Measurements from ENCODE around the gene GPC2. TPM values are rescaled to one million over a fixed set of nuclear protein-coding genes. Genes with fewer than 3 reads are reported as not detected.

The GPC2 gene
- total RNA-seq, 4 donors from 2014 or later = 1.3 TPM; not detected in 3

DNA sequence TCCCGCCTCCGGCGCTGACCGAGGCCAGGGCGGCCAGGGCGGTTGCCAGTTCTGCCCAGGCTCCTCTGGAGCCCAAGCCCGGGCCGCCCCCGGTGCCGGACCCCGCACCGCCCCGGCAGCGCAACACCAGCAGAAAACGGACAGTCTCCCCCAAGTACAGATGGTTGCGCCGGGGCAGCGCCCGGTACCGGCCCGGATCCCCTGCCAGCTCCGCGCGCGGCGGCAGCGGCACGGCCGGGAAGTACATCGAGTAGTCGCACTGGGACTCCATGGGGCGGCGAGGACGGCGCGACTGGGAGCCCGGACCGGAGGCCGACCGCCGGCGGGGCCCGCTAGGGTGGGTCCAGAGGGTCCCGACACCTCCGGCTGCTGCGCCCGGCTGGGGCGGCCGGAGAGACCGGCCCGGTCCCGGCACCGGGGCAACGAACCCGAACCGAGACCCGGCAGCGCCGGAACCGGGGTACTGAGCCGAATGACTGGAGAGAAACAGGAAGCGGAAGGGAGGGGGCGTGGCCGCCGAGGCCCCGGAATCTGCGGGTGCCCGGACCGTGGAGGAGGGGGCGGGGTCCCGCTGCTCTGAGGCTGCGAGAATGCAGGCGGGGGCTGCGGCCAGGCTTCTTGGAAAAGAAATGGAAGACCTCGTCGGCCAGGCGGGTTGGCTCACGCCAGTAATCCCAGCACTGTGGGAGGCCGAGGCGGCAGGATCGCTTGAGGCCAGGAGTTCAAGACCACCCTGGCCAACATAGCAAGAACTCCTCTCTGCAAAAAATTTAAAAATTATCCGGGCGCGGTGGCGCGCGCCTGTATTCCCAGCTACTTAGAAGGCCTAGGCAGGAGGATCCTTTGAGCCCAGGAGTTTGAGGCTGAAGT is 18.7 kb downstream of the GPC2 start, which contains the start of gene TRAPPC14:
TSS of gene TRAPPC14 (minus strand) at position 495 of the 870 bp plus-strand sequence. CDS start at position 271, 224 bp downstream.
- WGBS, 2 donors = 2 to 3% methylated on average over 17 to 48 of the region's 87 CpGs
- peak within 1 kb of the TSS; percentile 77 to 97 (median 92) for H3K4me3 ChIP-seq (replicated peaks in 1 of 3)
- intact Hi-C loops (cut with DNase I) = no loop called here
- H3K27me3 ChIP-seq = no peaks in the 10 kb centered on the region
- peak in 1 of 2 donors; percentile 74 for TF ChIP-seq POLR2A (IDR thresholded peaks at IDR 0.05)
- TF ChIP-seq, protein P1, sequence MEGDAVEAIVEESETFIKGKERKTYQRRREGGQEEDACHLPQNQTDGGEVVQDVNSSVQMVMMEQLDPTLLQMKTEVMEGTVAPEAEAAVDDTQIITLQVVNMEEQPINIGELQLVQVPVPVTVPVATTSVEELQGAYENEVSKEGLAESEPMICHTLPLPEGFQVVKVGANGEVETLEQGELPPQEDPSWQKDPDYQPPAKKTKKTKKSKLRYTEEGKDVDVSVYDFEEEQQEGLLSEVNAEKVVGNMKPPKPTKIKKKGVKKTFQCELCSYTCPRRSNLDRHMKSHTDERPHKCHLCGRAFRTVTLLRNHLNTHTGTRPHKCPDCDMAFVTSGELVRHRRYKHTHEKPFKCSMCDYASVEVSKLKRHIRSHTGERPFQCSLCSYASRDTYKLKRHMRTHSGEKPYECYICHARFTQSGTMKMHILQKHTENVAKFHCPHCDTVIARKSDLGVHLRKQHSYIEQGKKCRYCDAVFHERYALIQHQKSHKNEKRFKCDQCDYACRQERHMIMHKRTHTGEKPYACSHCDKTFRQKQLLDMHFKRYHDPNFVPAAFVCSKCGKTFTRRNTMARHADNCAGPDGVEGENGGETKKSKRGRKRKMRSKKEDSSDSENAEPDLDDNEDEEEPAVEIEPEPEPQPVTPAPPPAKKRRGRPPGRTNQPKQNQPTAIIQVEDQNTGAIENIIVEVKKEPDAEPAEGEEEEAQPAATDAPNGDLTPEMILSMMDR (IDR thresholded peaks at IDR 0.05) = no peak
- peaks cover 13% of the 10 kb centered on the region in 2 donors for H3K4me1 ChIP-seq
- DNase-seq = peak; percentile 96
- H3K27ac ChIP-seq = peak within 1 kb of the TSS; percentile 63 to 69 (median 67)
- peaks cover 0 to 8% of the 10 kb centered on the region in 2 donors for H3K36me3 ChIP-seq
- no peaks in the 10 kb centered on the region for H3K9me3 ChIP-seq

DNA sequence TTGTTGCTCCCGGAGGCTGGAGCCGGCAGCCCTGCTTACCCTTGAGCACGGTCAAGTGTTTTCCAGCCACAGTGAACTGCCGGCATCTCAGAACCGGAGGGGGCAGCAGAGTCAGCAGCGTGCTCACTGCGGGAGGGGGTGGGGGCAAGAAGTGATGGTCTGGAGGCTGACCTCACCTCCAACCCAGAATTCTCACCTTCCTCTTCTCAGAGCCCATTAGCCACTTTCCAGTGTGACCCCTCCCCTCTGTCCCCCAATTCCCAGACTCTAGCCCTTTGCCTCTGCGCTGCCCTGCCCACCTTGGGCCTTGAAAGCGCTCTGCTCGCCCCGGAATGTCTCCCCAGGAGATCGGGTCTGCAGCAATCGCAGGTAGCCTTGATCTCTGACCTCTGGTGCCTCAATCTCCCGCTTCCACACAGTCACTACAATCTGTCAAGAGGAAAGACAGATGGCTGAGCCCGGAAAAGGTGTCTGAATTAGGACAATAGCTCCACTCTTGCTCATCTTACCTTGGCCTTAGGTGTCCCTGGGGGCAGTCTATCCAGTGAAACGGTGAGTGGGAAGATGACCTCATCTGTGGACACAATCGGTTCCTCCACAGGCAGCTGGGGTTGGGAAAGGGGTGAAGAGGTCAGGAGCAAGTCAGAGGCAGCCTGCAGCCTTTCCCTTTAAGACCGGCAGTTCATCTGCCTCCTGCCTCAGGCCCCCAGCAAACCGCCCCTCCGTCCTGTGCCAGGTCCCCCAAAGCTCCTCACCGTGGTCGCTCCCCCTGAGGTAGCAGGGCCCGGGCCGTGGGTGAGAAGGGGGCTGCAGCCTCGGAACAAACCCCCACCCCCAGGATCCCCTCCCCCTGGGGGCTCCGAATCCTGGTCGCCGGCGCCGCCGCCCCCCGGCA is 19.6 kb downstream of the GPC2 start:
- Histone ChIP-seq H3K4me3 (replicated peaks in 1 of 3) (peak overlapping the region; percentile 77 to 97 (median 92)), H3K27me3 (no peaks in the 10 kb centered on the region)
- DNase-seq = peak; percentile 49 to 51

DNA sequence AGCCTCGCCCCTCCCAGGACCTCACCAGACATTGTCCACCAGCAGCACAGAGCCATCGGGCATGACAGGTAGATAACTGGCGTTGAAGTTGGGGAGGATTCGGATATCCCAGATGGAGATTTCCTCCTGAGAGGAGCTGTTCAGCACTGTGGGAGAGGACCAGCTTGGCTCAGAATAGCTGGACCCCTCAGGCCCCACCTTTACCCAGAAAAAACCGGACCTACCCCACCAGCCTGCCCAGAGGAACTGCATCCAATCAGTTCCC is 20.2 kb downstream of the GPC2 start:
- no peak for TF ChIP-seq POLR2A (IDR thresholded peaks at IDR 0.05)
- TF ChIP-seq, protein P1 (IDR thresholded peaks at IDR 0.05) = no peak
- Histone ChIP-seq H3K36me3 (peaks cover 0 to 8% of the 10 kb centered on the region in 2 donors), H3K27me3 (no peaks in the 10 kb centered on the region), H3K4me3 (replicated peaks in 1 of 3) (no peak overlapping the region), H3K9me3 (no peaks in the 10 kb centered on the region), H3K4me1 (peaks cover 13% of the 10 kb centered on the region in 2 donors), H3K27ac (no peak overlapping the region)
- DNase-seq = no peak
- intact Hi-C loops (cut with DNase I) = no loop called here
- WGBS, 2 donors = 81% methylated on average over 5 of the region's 5 CpGs; no CpG with 5 or more reads in 1 of the 2 donors

More for the DNA sequence above, 19.6 kb downstream of the GPC2 start:
- Histone ChIP-seq H3K36me3 (peaks cover 0 to 8% of the 10 kb centered on the region in 2 donors), H3K9me3 (no peaks in the 10 kb centered on the region), H3K4me1 (peaks cover 13% of the 10 kb centered on the region in 2 donors), H3K27ac (peak overlapping the region; percentile 63 to 69 (median 67))
- WGBS, 2 donors = 14 to 24% methylated on average over 19 to 28 of the region's 32 CpGs
- intact Hi-C loops (cut with DNase I) = no loop called here
- TF ChIP-seq, protein P1 (IDR thresholded peaks at IDR 0.05) = no peak
- TF ChIP-seq POLR2A (IDR thresholded peaks at IDR 0.05) = no peak

DNA sequence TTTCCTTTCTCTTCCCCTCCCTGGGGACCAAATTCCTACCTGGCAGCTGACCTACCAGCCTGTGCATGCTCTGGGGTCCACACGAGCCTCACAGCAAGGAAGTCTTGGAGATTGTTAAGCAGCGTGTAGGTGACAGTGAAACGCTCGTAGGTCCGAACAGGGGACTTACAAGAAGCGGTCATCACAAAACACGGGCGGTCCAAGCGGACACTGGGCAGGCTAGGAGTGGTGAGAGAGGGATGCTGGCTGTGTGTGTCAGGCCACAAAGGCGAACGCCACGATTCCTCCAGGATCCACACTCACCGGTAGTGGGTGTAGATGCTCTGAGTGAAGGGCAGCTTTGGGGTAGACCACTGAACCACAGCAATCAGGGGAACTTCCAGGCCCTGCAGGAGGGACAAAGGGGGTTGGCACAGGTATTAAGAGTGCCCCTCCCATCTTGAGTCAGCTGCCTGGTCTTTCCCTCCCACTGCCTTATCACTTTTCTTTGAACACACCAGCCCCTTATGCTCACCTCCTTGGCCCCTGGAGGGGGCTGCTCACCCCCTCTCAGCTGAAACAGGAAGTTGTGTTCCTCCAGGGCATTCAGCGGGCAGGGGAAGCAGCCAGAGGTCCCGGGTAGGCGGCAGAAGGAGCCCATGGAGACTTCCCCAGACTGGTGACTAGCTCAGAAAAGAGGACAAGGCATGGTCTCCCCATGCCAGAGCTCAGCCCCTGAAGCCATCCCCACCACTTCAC is 20.7 kb downstream of the GPC2 start:
- WGBS, 2 donors = 84 to 91% methylated on average over 16 of the region's 16 CpGs
- DNase-seq = no peak
- Histone ChIP-seq H3K27ac (no peak overlapping the region), H3K4me3 (replicated peaks in 1 of 3) (no peak overlapping the region), H3K27me3 (no peaks in the 10 kb centered on the region), H3K36me3 (peaks cover 0 to 8% of the 10 kb centered on the region in 2 donors), H3K4me1 (peaks cover 13% of the 10 kb centered on the region in 2 donors), H3K9me3 (no peaks in the 10 kb centered on the region)
- intact Hi-C loops (cut with DNase I) = no loop called here
- TF ChIP-seq POLR2A (IDR thresholded peaks at IDR 0.05) = no peak
- TF ChIP-seq, protein P1 (IDR thresholded peaks at IDR 0.05) = no peak
